GM12878 (cell line): ENCODE measurements around the gene STK16. TPM values are rescaled to one million over a fixed set of nuclear protein-coding genes. Genes with fewer than 3 reads are reported as not detected.

Source experiments
- ATAC-seq: fragments of 200-7000 bp; cut with Tn5 transposase; 3 replicates; pipeline ENCODE4 v1.9.1; 2020; ENCODE audit warnings: mild to moderate bottlenecking, moderate library complexity
- BruUV-seq: library from RNA; stranded (reverse); fragments of 400-500 nt; replicated peaks from 2 replicates; lab custom pipeline; 2021; lab: Mats Ljungman, UMichigan
- CTCF ChIA-PET: fragments of 300-600 bp; sonication (Branson Sonifier 250); formaldehyde crosslinking; extraction: SDS; loops from one replicate; lab custom pipeline; 2021; ENCODE audit warnings: inconsistent platforms; lab: Yijun Ruan, JAX
- POLR2A ChIA-PET: fragments of 350-600 bp; formaldehyde crosslinking; extraction: SDS; loops from one replicate; lab custom pipeline; 2021; ENCODE audit warnings: inconsistent platforms; lab: Charles Lee
- RAD21 ChIA-PET: fragments of 300-600 bp; sonication (Branson Sonifier 250); formaldehyde crosslinking; loops from one replicate; lab custom pipeline; 2023; ENCODE audit warnings: antibody characterized with exemption; ENCODE audit not compliant: unreplicated experiment; lab: Charles Lee
- SMC1A ChIA-PET: fragments of 300-600 bp; sonication (Branson Sonifier 250); formaldehyde crosslinking; loops from one replicate; lab custom pipeline; 2023; ENCODE audit not compliant: unreplicated experiment, uncharacterized antibody; lab: Charles Lee
- DNase-seq: peaks from one replicate; pipeline ENCODE4 v3.0.0-alpha.2; 2011; ENCODE audit warnings: low read depth, low spot score
- FAIRE-seq: peaks from 3 replicates; lab custom pipeline; 2011; peaks lifted over from hg19 to GRCh38; lab: Jason Lieb, UNC
- H2AFZ ChIP-seq: 2 replicates; pipeline ENCODE4 v1.6.0; 2011; ENCODE audit warnings: low read depth, low read length, control low read depth; ENCODE audit not compliant: control insufficient read depth
- H3K27ac ChIP-seq: 2 replicates; pipeline ENCODE4 v1.5.1; 2011; ENCODE audit warnings: control low read depth; ENCODE audit not compliant: control insufficient read depth, insufficient read depth
- H3K27me3 ChIP-seq, 2 experiments: replicated peaks in 1 of 2; 2 replicates each; pipeline versions ENCODE4 v1.6.0 to v1.6.1; 2011; ENCODE audit warnings: low read length in 1 of 2; ENCODE audit not compliant: control insufficient read depth in 2 of 2, insufficient read depth in 2 of 2
- H3K36me3 ChIP-seq, 2 experiments: 2 replicates each; pipeline ENCODE4 v1.5.1; 2011; ENCODE audit warnings: low read length in 1 of 2; ENCODE audit not compliant: control insufficient read depth in 2 of 2, insufficient read depth in 2 of 2
- H3K4me1 ChIP-seq: 2 replicates; pipeline ENCODE4 v1.6.1; 2011; ENCODE audit warnings: mild to moderate bottlenecking, low read length, moderate library complexity, mixed read lengths; ENCODE audit not compliant: control insufficient read depth, insufficient read depth
- H3K4me2 ChIP-seq: 2 replicates; pipeline ENCODE4 v1.6.0; 2011; ENCODE audit warnings: control low read depth; ENCODE audit not compliant: control insufficient read depth, insufficient read depth
- H3K4me3 ChIP-seq: fragments of 200-600 bp; sonication (generic); 2 replicates; pipeline ENCODE4 v1.5.1; 2016
- H3K79me2 ChIP-seq: 2 replicates; pipeline ENCODE4 v1.6.0; 2011; ENCODE audit warnings: low read length; ENCODE audit not compliant: control insufficient read depth, insufficient read depth
- H3K9ac ChIP-seq: 2 replicates; pipeline ENCODE4 v1.8.0; 2011; ENCODE audit warnings: low read length, control low read depth, mixed read lengths; ENCODE audit not compliant: control insufficient read depth, insufficient read depth
- H3K9me3 ChIP-seq: replicated peaks from 3 replicates; pipeline ENCODE4 v1.5.1; 2011; ENCODE audit warnings: mild to moderate bottlenecking, low read length; ENCODE audit not compliant: control insufficient read depth, insufficient read depth
- H4K20me1 ChIP-seq: 2 replicates; pipeline ENCODE4 v1.6.0; 2011; ENCODE audit not compliant: control insufficient read depth, insufficient read depth
- BCL3 ChIP-seq: IDR thresholded peaks from 2 replicates; pipeline ENCODE4 v1.6.1; 2011; ENCODE audit warnings: borderline replicate concordance, low read depth, mild to moderate bottlenecking, moderate library complexity, low read length; ENCODE audit not compliant: insufficient read depth, poor library complexity, severe bottlenecking
- CBX3 ChIP-seq: fragments of 200-600 bp; sonication (generic); IDR thresholded peaks from 2 replicates; pipeline ENCODE4 v1.6.1; 2016; ENCODE audit warnings: low read depth, borderline replicate concordance
- CUX1 ChIP-seq: IDR thresholded peaks from 2 replicates; pipeline ENCODE4 v1.6.1; 2012; ENCODE audit warnings: improper control_type of control experiment, low read depth, low read length; ENCODE audit not compliant: insufficient replicate concordance
- HDGF ChIP-seq: fragments of 450-650 bp; IDR thresholded peaks from 2 replicates; pipeline ENCODE4 v1.6.1; 2016; ENCODE audit warnings: antibody characterized with exemption
- MEF2B ChIP-seq: fragments of 450-650 bp; IDR thresholded peaks from 2 replicates; pipeline ENCODE4 v1.6.1; 2018; ENCODE audit warnings: mild to moderate bottlenecking, moderate library complexity; ENCODE audit not compliant: partially characterized antibody, poor library complexity, severe bottlenecking
- MLLT1 ChIP-seq: fragments of 450-650 bp; IDR thresholded peaks from 2 replicates; pipeline ENCODE4 v1.6.1; 2016; ENCODE audit warnings: mild to moderate bottlenecking
- NFYA ChIP-seq: IDR thresholded peaks from 2 replicates; pipeline ENCODE4 v1.6.1; 2011; ENCODE audit warnings: low read depth, mild to moderate bottlenecking, low read length, improper control_type of control experiment, borderline replicate concordance
- PBX3 ChIP-seq: IDR thresholded peaks from 2 replicates; pipeline ENCODE4 v1.6.1; 2011; ENCODE audit warnings: mild to moderate bottlenecking, low read depth, low read length, moderate library complexity; ENCODE audit not compliant: insufficient replicate concordance
- PKNOX1 ChIP-seq: fragments of 450-650 bp; IDR thresholded peaks from 2 replicates; pipeline ENCODE4 v1.6.1; 2016; ENCODE audit warnings: mild to moderate bottlenecking
- SPI1 ChIP-seq: IDR thresholded peaks from 2 replicates; pipeline ENCODE4 v1.6.1; 2011; ENCODE audit warnings: low read depth, mild to moderate bottlenecking, low read length, moderate library complexity, borderline replicate concordance; ENCODE audit not compliant: insufficient read depth
- WGBS: methylation state at CpG from one replicate; pipeline ENCODE4 v1.1.6; 2016; ENCODE audit warnings: low lambda C conversion rate; ENCODE audit not compliant: insufficient replicate concordance, insufficient coverage; ENCODE audit errors: missing lambda C conversion rate; 5-methylcytosine and 5-hydroxymethylcytosine counted together
- in situ Hi-C: fragments of 300-500 bp; cut with MboI; formaldehyde crosslinking; loops from 9 replicates; pipeline ENCODE4 v1.14.3; 2018; ENCODE audit warnings: mixed read lengths
- intact Hi-C: fragments of 100-400 bp; cut with micrococcal nuclease; formaldehyde crosslinking; loops from one replicate; pipeline ENCODE4 v1.14.2; 2022; ENCODE audit not compliant: unreplicated experiment
- polyA plus RNA-seq, 11 experiments: library from polyadenylated mRNA; depleted of rRNA in 4 of 11; unstranded in 6 of 11; stranded (reverse) in 5 of 11; fragments of >200 nt; fragmentation: Nextera tagmentation in 4 of 11; fragmentation: Illumina TruSeq in 1 of 11; extraction: Ambion mirVana in 4 of 11; extraction: Trizol in 1 of 11; gene quantifications; 1 replicate in 1 of 11; 2 replicates in 10 of 11; pipeline versions ENCODE4 v1.2.1 to v1.2.3, GENCODE V29; 2011 to 2016; ENCODE audit warnings: inconsistent platforms in 2 of 11, missing spikeins in 2 of 11, low read depth in 1 of 11
- total RNA-seq, 4 experiments: library from RNA; depleted of rRNA in 3 of 4; stranded (reverse); fragments of >200 nt in 3 of 4; fragmentation: Illumina TruSeq in 1 of 4; extraction: Trizol in 1 of 4; gene quantifications; 2 replicates each; pipeline versions ENCODE4 v1.2.1 to v1.2.3, GENCODE V29; 2013 to 2021

Gene STK16
- total and polyA plus RNA-seq, 10 of the 15 experiments (the other 5 are each of a cell fraction or from before 2014, with no cell fraction given), result 4.3 to 50.1 (median 17.9) TPM

GRCh38 chr2:219204425-219205164, 40.7 kb upstream of the STK16 start:
- WGBS, result 82% methylated on average over 7 of the region's 7 CpGs
- TF ChIP-seq MLLT1 (no peak), PKNOX1 (no peak), NFYA (no peak), CBX3 (no peak), HDGF (no peak), CUX1 (no peak), SPI1 (no peak), BCL3 (no peak), PBX3 (no peak), MEF2B (no peak)

More at GRCh38 chr2:219204425-219205164, 40.7 kb upstream of the STK16 start:
- in situ Hi-C loops (loop anchor here (5.0 kb wide), 1 partner anchor 32 kb away; the partner anchor contains the start of gene SLC23A3), intact Hi-C loops (loop anchor here (5.0 kb wide), 1 partner anchor 73 kb away; the partner anchor contains the start of gene DNAJB2)
- no peak overlapping the region for H3K4me2 ChIP-seq
- H3K4me1 ChIP-seq, result peaks cover 8% of the 10 kb centered on the region
- DNase-seq (no peak), ATAC-seq (no peak), FAIRE-seq (no peak)
- POLR2A ChIA-PET, result interaction anchor here (0.6 to 1.4 kb wide), 4 partner anchors 28 to 649 kb away, joined by 3 to 8 read pairs (median 5); partner anchors contain the start of gene CNPPD1
- no peak overlapping the region for H3K9ac ChIP-seq
- no peak overlapping the region for H2AFZ ChIP-seq
- H3K27ac ChIP-seq, result no peak overlapping the region
- no TSS peak for BruUV-seq
- SMC1A ChIA-PET, result no interaction called here
- H3K36me3 ChIP-seq, result no peaks in the 10 kb centered on the region; a peak in 1 of 4 replicates
- no peak overlapping the region for H3K4me3 ChIP-seq
- no peaks in the 10 kb centered on the region for H3K27me3 ChIP-seq
- no peaks in the 10 kb centered on the region for H3K9me3 ChIP-seq
- CTCF ChIA-PET, result interaction anchor here (0.6 to 0.8 kb wide), 3 partner anchors 28 to 297 kb away, joined by 3 to 4 read pairs (median 3); partner anchors contain the start of genes CNPPD1 and DNPEP
- H3K79me2 ChIP-seq, result no peaks in the 10 kb centered on the region; the same call in 1 of the 2 replicates
- RAD21 ChIA-PET, result no interaction called here
- no peaks in the 10 kb centered on the region for H4K20me1 ChIP-seq
